Activated CD4-positive, CD25-positive, alpha-beta regulatory T cell treated with anti-CD3 and anti-CD28 coated beads, Interleukin-2, amount 50 U/mL, for 16 hours (primary cell): ENCODE results near the gene UBE2R2.

ENCODE experiments used
- DNase-seq: peaks from one replicate; pipeline ENCODE4 v3.0.0-alpha.2; 2020; ENCODE audit warnings: low read depth, low spot score

The UBE2R2 gene

DNA sequence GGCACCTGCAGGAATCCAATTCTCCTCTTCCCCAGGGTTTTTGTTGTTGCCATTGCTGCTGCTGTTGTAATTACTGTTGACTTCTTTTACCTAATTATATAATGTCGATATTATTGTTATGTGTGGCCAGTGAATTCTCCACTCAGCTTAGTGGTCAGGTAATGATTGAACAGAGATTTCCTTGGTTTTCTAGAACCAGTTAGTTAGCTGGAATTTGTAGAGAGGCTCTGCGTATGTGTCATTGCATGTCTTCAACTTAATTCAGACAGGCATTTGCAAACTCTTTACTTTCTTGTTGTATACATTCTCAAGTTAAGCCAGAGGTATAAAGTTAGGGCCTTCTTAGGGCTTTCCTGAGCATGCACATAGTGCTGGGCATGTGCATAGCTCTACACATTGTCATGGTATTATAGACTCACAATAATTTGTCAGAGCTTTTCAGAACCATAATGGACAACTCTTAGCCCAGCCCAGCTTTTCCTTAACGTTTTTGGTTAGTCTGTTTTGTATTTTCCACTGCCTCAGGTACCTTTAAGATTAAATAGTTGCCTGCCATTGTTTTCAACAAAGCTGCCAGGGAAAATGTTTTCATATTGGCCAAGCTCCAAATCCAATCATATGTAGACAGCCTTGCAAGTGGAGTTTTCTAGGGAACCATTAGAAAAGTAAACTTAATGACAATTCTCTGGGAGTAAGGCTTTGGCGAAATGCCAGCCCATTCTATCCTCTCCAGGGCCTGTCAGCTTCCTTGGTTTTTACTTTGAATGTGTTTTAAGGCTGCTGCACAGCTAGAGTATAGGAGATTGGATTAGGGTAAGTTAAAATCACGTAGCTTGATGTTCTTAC, 68.1 kb downstream of the UBE2R2 start:
- DNase-seq = no peak

- DNase-seq = no peak
Observed at GRCh38 chr9:33885948-33886347, 69.0 kb downstream of the UBE2R2 start.

DNA sequence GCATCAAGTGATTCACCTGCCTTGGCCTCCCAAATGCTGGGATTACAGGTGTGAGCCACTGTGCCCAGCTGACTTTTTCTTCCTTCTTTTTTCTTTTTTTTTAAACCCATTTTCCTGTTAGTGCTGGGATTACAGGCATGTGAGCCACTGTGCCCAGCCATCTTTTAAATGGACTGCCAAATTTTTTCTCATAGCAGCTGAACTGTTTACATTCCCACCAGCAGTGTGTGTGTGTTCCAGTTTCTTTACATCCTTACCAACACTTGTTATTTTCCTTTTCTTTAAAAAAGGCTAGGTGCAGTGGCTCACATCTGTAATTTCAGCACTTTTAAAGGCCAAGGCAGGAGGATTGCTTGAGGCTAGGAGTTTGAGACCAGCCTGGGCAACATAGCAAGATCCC, 76.9 kb downstream of the UBE2R2 start:
- DNase-seq = no peak

DNA sequence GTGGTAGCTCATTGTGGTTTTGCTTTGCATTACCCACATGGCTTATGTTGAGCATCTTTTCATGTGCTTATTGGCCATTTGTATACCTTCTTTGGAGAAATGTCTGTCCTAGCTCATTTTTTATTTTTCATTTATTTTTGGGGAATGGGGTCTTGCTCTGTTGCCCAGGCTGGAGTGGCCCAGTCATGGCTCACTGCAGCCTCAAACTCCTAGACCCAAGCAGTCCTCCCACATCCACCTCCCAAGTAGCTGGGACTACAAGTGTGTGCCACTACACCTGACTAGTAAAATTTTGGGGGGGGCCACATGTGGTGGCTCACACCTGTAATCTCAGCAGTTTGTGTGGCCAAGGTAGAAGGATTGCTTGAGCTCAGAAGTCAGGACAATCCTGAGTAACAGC, 77.4 kb downstream of the UBE2R2 start:
- no peak for DNase-seq

DNA sequence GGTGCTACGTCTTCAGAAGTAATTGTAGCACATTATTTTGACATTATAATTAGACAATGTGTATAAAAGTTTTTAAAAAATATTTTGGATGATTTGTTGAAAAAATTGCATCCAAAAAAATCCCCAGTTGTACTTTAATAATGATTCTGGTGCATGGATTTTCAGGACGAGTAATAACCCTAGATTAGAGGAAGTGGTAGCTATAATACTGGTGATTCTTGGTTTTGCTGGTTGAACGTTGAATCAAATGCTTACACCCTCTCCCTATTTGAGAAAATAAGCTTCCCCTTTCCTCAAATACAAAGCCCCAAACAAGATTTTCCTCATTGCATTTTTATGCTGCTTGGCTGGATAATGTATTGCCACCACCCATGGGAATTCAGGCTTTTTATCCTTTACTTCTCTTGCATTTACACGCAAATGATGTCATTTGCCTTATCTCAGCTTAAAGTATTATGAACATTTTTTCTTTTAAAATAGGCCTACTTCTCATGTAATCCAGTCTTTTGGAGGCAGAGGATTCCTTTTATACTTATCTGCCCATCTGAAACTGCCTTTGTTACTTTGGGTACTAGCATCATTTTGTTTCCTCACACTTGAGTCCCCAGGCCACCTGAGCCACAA, 86.3 kb downstream of the UBE2R2 start:
- no peak for DNase-seq

DNA sequence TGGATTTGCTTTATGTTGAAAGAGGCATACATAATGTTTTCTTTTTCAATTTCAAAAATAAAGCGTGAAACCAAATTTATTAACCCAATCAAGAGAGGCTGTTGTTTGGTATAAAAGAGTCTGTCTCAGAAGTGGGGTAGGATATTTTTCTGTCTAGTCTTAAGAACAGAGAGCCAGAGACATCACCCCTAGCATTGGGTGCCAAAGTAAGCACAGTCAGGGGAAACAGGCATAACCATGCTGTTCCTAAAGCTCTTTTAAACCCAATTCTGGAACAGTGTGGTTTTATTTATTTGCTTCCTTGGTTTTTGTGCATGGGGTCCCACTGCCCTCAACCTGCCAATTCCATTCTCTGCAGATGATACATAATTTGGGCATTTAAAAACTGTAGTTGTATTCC, 88.2 kb downstream of the UBE2R2 start:
- no peak for DNase-seq

GRCh38 chr9:33906769-33907168, 89.8 kb downstream of the UBE2R2 start:
- no peak for DNase-seq

GRCh38 chr9:33907347-33907746, 90.4 kb downstream of the UBE2R2 start:
- no peak for DNase-seq

- DNase-seq = no peak
Observed at GRCh38 chr9:33908114-33908513, 91.2 kb downstream of the UBE2R2 start.

GRCh38 chr9:33908749-33909148, 91.8 kb downstream of the UBE2R2 start:
- DNase-seq = no peak

DNA sequence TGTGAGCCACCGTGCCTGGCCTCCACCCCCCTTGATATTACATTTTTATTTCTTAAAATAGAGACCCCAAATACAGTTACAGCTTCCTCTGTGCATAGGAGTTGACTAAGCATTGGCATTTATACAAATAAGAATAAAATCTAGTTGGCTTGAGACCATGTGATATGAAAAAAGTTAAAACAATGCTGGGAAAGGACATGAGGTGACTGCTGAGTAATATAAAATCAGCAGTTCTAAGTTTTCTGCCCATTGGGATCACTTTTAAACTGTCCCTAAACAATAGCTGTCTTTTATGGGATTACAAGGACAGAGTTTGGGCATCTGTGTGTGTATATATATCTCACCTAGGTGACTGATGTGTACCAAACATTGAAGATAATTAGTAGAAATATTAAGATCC, 96.6 kb downstream of the UBE2R2 start:
- DNase-seq = no peak

- no peak for DNase-seq
Observed at GRCh38 chr9:33914887-33915628, 98.1 kb downstream of the UBE2R2 start.

- no peak for DNase-seq
Observed at GRCh38 chr9:33917036-33917435, 100.1 kb downstream of the UBE2R2 start.

DNA sequence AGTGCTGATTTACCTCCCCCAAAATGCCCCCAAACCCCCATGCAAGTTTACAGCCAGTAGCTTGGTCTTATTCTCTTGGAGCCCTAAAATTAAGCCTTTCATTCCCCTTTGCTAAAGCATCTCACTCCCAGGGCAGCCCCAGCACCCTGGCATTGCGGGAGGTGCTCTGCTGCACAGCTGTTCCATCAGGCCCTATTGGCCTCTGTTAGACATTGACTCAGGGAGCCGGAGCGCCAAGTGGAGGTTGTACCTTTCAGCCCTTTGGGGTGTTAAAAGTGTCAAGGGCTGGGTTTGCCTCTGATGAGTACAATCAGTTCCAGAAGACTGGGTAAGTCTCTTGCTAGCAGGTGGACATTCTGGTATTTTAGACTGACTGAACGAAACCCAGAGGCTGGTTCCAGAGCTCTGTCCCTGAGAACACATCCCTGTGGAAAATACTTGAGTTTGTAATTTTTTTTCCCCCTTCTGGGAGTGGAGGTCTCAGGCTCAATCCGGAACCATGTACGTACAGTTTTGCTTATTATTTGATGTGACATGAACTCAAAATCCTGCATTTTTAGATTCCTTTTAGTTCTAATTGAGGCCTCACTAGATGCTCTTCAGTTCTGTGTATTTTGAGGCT, 102.4 kb downstream of the UBE2R2 start:
- DNase-seq = no peak

DNA sequence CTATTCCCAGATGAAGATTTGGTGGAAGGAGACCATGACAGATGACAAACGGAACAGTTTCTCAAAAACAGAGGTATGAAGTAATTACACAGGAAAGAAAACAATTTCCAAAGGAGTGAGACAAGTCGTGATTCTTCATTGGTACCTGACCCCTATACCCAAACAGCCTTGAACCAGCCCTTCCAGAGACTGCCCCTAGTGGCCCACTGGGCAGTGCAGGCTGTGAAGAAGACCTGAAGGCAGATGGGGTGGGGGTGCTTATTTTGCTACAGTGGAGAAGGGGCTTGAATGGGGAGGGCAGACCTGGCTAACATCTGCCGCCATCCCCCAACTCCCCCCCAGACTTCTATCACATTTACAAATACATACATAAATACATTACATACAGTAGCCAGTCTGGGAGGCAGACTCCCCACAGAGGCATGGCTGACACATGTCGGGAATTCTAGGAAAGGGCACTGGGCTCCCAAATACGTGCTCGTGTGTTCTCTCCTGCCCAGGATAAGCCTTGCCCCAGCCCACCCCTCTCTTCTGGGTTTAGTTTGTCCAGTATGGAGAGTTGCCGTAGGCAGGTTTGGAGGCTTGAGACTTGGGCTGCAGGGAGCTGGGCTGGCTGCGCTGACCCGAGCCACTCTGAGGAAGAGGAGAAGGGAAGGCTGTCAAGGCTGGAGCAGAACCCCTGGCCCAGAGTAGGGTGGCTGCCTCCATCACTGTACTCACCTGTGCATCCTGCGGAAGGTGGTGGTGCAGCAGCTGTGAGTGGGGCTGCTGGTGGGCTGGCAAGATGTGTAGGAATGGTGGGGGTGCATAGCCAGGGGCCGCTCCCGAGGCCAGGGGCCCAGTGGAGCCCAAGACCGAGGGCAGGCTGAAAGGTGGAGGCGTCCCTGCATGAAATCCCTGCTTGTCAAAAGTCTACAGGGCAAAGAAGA, 105.3 kb downstream of the UBE2R2 start:
- DNase-seq = no peak

DNA sequence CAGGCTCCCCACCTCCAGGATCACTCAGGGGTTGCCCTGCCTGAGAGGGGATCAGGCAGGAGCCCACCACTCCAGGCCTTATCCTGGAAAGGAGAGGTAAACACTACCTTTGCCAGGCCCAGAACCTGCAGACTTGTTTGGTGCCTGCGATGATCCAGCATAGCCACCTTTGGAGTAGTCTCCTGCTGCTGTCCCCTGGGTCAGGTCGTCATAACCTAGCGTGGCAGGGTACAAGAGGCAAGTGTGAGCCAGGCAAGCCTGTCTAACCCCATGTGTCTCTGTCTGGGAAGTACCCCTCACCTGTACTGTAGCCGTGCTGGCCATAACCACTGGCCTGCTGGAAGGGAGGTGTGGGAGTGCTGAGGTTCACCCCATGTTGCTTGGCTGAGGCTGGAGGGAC, 106.1 kb downstream of the UBE2R2 start:
- no peak for DNase-seq

DNA sequence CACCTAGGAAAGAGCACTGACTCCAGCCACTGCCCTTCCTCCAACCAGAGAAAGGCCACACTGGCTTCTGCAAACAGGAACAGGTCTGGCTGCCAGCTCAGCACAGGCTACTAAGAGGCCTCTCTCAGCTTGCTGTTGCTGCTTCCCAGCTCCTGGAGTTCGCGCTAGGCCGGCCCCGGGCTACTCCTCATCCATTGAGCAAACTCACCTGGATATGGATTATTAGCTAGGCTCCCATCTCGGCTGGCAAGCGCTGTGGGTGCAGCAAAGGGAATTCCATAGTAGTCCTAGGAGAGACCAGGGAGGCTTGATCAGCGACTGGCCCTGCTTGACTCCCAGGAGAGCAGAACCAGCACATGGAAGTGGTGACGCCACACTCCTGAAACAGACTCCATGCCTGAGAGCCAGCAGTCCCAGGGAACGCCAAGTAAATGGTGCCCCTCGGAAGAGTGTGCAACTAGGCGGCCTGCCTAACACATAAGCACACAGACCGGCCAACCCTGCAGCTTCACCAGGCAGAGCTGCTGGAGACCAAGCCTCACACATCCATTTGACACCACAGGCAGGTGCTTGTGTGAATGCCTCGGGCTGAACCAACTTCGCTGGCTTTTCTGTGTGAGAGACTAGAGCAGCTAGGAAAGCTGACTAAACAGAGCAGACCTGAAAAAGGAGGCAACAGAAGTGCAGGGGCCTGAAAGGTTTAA, 107.2 kb downstream of the UBE2R2 start:
- DNase-seq = no peak

- no peak for DNase-seq
Observed at GRCh38 chr9:33924978-33925797, 108.2 kb downstream of the UBE2R2 start.

GRCh38 chr9:33926746-33927485, 110.0 kb downstream of the UBE2R2 start:
- no peak for DNase-seq
